Stimulated activated naive B cell treated with anti-CD40 and anti-IgM and Interleukin-4, amounts not matched to agents 10 μg/mL and 1 μg/mL and 100 μg/mL, for 72 hours (primary cell): ENCODE measurements around the gene ACSM3.
A peak's percentile ranks its signal among the peaks of the same experiment; 100 is the strongest.
"Not testable (repeated sequence)": the region's sequence is repeated elsewhere in the genome, so short reads cannot be mapped to it uniquely, and the experiment has no call there.

Experiments
- ATAC-seq, 2 donors: fragments of 150-1000 bp; cut with Tn5 transposase; replicated peaks; 2 replicates each; pipeline ENCODE4 v1.10.0; 2021; ENCODE audit warnings: moderate library complexity in 1 of 2
- DNase-seq: peaks from one replicate; pipeline ENCODE4 v3.0.0; 2021
- H3K27ac Mint-ChIP-seq: one replicate; pipeline ENCODE4 v1.8.0; 2022; ENCODE audit warnings: mild to moderate bottlenecking, mixed read lengths
- H3K27me3 Mint-ChIP-seq, 2 donors: one replicate each; pipeline ENCODE4 v1.8.0; 2022; ENCODE audit warnings: mixed read lengths in 2 of 2
- H3K36me3 Mint-ChIP-seq, 2 donors: one replicate each; pipeline ENCODE4 v1.8.0; 2022; ENCODE audit warnings: mixed read lengths in 2 of 2, mild to moderate bottlenecking in 1 of 2
- H3K4me1 Mint-ChIP-seq, 2 donors: one replicate each; pipeline ENCODE4 v1.8.0; 2022; ENCODE audit warnings: mixed read lengths in 2 of 2, mild to moderate bottlenecking in 1 of 2
- H3K4me3 Mint-ChIP-seq, 2 donors: one replicate each; pipeline ENCODE4 v1.8.0; 2022; ENCODE audit warnings: mild to moderate bottlenecking in 2 of 2, mixed read lengths in 2 of 2, moderate library complexity in 1 of 2
- H3K9me3 Mint-ChIP-seq, 2 donors: one replicate each; pipeline ENCODE4 v1.8.0; 2022; ENCODE audit warnings: mixed read lengths in 2 of 2, mild to moderate bottlenecking in 1 of 2

ACSM3 gene

GRCh38 chr16:20744922-20745440 lies 18.8 kb upstream of the ACSM3 start:
- Mint-ChIP-seq H3K27ac (no peak overlapping the region), H3K4me3 (no peak overlapping the region), H3K27me3 (no peaks in the 10 kb centered on the region), H3K4me1 (peaks cover 3 to 15% of the 10 kb centered on the region in 2 donors), H3K36me3 (peaks cover 4 to 6% of the 10 kb centered on the region in 2 donors), H3K9me3 (peaks cover 7 to 10% of the 10 kb centered on the region in 2 donors)
- DNase-seq (no peak), ATAC-seq (no peak)

- H3K36me3 Mint-ChIP-seq = peaks cover 4 to 6% of the 10 kb centered on the region in 2 donors
- no peak overlapping the region for H3K27ac Mint-ChIP-seq
- ATAC-seq = no peak
- no peak overlapping the region for H3K4me3 Mint-ChIP-seq
- peaks cover 3 to 6% of the 10 kb centered on the region in 2 donors for H3K4me1 Mint-ChIP-seq
- no peaks in the 10 kb centered on the region for H3K27me3 Mint-ChIP-seq
- no peak for DNase-seq
- H3K9me3 Mint-ChIP-seq = peaks cover 7 to 10% of the 10 kb centered on the region in 2 donors
Observed at GRCh38 chr16:20746461-20746860, 17.4 kb upstream of the ACSM3 start.

GRCh38 chr16:20747030-20747816 lies 16.6 kb upstream of the ACSM3 start:
- Mint-ChIP-seq H3K4me3 (no peak overlapping the region), H3K36me3 (peaks cover 4 to 6% of the 10 kb centered on the region in 2 donors), H3K27me3 (no peaks in the 10 kb centered on the region), H3K9me3 (peaks cover 7 to 10% of the 10 kb centered on the region in 2 donors), H3K27ac (peak overlapping the region; percentile 62), H3K4me1 (peaks cover 0 to under 1% of the 10 kb centered on the region in 2 donors)
- ATAC-seq = peak; percentile 59 to 68
- DNase-seq = no peak

GRCh38 chr16:20749474-20749873 lies 14.3 kb upstream of the ACSM3 start:
- ATAC-seq (no peak), DNase-seq (no peak)
- H3K27me3 Mint-ChIP-seq = no peaks in the 10 kb centered on the region
- no peak overlapping the region for H3K27ac Mint-ChIP-seq
- no peak overlapping the region for H3K4me3 Mint-ChIP-seq
- peaks cover 4 to 6% of the 10 kb centered on the region in 2 donors for H3K36me3 Mint-ChIP-seq
- no peaks in the 10 kb centered on the region for H3K4me1 Mint-ChIP-seq
- H3K9me3 Mint-ChIP-seq = peaks cover 7 to 10% of the 10 kb centered on the region in 2 donors

GRCh38 chr16:20750558-20750957 lies 13.3 kb upstream of the ACSM3 start:
- Mint-ChIP-seq H3K9me3 (peaks cover 7 to 10% of the 10 kb centered on the region in 2 donors), H3K4me3 (no peak overlapping the region), H3K27me3 (no peaks in the 10 kb centered on the region), H3K27ac (no peak overlapping the region), H3K4me1 (no peaks in the 10 kb centered on the region), H3K36me3 (peaks cover 4 to 6% of the 10 kb centered on the region in 2 donors)
- ATAC-seq = no peak
- no peak for DNase-seq

- no peak overlapping the region for H3K27ac Mint-ChIP-seq
- no peaks in the 10 kb centered on the region for H3K4me1 Mint-ChIP-seq
- H3K36me3 Mint-ChIP-seq = no peaks in the 10 kb centered on the region
- DNase-seq (no peak), ATAC-seq (no peak)
- no peak overlapping the region for H3K4me3 Mint-ChIP-seq
- peaks cover 0 to 2% of the 10 kb centered on the region in 2 donors for H3K9me3 Mint-ChIP-seq
- no peaks in the 10 kb centered on the region for H3K27me3 Mint-ChIP-seq
Observed at GRCh38 chr16:20753727-20754126, 10.1 kb upstream of the ACSM3 start.

GRCh38 chr16:20755238-20755637 lies 8.6 kb upstream of the ACSM3 start:
- no peak for DNase-seq
- H3K27me3 Mint-ChIP-seq = no peaks in the 10 kb centered on the region
- H3K36me3 Mint-ChIP-seq = peaks cover 2% of the 10 kb centered on the region in 2 donors
- no peak overlapping the region for H3K27ac Mint-ChIP-seq
- no peaks in the 10 kb centered on the region for H3K4me1 Mint-ChIP-seq
- H3K4me3 Mint-ChIP-seq = no peak overlapping the region
- no peak for ATAC-seq
- peaks cover 0 to 4% of the 10 kb centered on the region in 2 donors for H3K9me3 Mint-ChIP-seq

GRCh38 chr16:20755799-20756198 lies 8.0 kb upstream of the ACSM3 start:
- H3K9me3 Mint-ChIP-seq, H3K4me3 Mint-ChIP-seq, H3K36me3 Mint-ChIP-seq, H3K27ac Mint-ChIP-seq, H3K4me1 Mint-ChIP-seq, ATAC-seq, DNase-seq, H3K27me3 Mint-ChIP-seq: not testable (repeated sequence)

GRCh38 chr16:20760346-20760745 lies 3.5 kb upstream of the ACSM3 start:
- Mint-ChIP-seq H3K27ac (no peak overlapping the region), H3K4me1 (peaks cover 7 to 11% of the 10 kb centered on the region in 2 donors), H3K9me3 (peaks cover 4 to 6% of the 10 kb centered on the region in 2 donors), H3K27me3 (no peaks in the 10 kb centered on the region), H3K4me3 (no peak overlapping the region), H3K36me3 (peaks cover 4 to 8% of the 10 kb centered on the region in 2 donors)
- no peak for ATAC-seq
- no peak for DNase-seq

- H3K9me3 Mint-ChIP-seq = peaks cover 4 to 6% of the 10 kb centered on the region in 2 donors
- H3K4me3 Mint-ChIP-seq = no peak overlapping the region
- no peaks in the 10 kb centered on the region for H3K27me3 Mint-ChIP-seq
- peaks cover 7 to 11% of the 10 kb centered on the region in 2 donors for H3K4me1 Mint-ChIP-seq
- DNase-seq (no peak), ATAC-seq (no peak)
- no peak overlapping the region for H3K27ac Mint-ChIP-seq
- peaks cover 4 to 8% of the 10 kb centered on the region in 2 donors for H3K36me3 Mint-ChIP-seq
Observed at GRCh38 chr16:20761175-20761574, 2.6 kb upstream of the ACSM3 start.

- Mint-ChIP-seq H3K9me3 (peaks cover 4 to 6% of the 10 kb centered on the region in 2 donors), H3K4me3 (peak overlapping the region; percentile 85 to 89), H3K27me3 (no peaks in the 10 kb centered on the region), H3K4me1 (peaks cover 7 to 11% of the 10 kb centered on the region in 2 donors), H3K27ac (peak overlapping the region; percentile 92), H3K36me3 (peaks cover 4 to 8% of the 10 kb centered on the region in 2 donors)
- DNase-seq (no peak), ATAC-seq (no peak)
Observed at GRCh38 chr16:20762404-20763123, 1.2 kb upstream of the ACSM3 start.

- not testable (repeated sequence) for H3K27ac Mint-ChIP-seq, H3K4me3 Mint-ChIP-seq, H3K36me3 Mint-ChIP-seq
Observed at GRCh38 chr16:20764448-20764847, 634 bp downstream of the ACSM3 start.

GRCh38 chr16:20765732-20766131 lies 1.9 kb downstream of the ACSM3 start:
- H3K4me1 Mint-ChIP-seq = peaks cover 7 to 11% of the 10 kb centered on the region in 2 donors
- peaks cover 0 to 6% of the 10 kb centered on the region in 2 donors for H3K9me3 Mint-ChIP-seq
- no peak overlapping the region for H3K27ac Mint-ChIP-seq
- no peak overlapping the region for H3K4me3 Mint-ChIP-seq
- no peaks in the 10 kb centered on the region for H3K27me3 Mint-ChIP-seq
- no peak for ATAC-seq
- DNase-seq = no peak
- peaks cover 0 to 3% of the 10 kb centered on the region in 2 donors for H3K36me3 Mint-ChIP-seq

More at GRCh38 chr16:20764448-20764847, 634 bp downstream of the ACSM3 start:
- not testable (repeated sequence) for DNase-seq, H3K27me3 Mint-ChIP-seq, ATAC-seq, H3K9me3 Mint-ChIP-seq
- H3K4me1 Mint-ChIP-seq = peaks cover 7 to 11% of the 10 kb centered on the region in 2 donors

- H3K36me3 Mint-ChIP-seq = no peaks in the 10 kb centered on the region
- H3K9me3 Mint-ChIP-seq = peaks cover 0 to 6% of the 10 kb centered on the region in 2 donors
- no peak overlapping the region for H3K27ac Mint-ChIP-seq
Observed at GRCh38 chr16:20766294-20766693, 2.5 kb downstream of the ACSM3 start.

More at GRCh38 chr16:20766294-20766693, 2.5 kb downstream of the ACSM3 start:
- DNase-seq (no peak), ATAC-seq (no peak)
- H3K27me3 Mint-ChIP-seq = no peaks in the 10 kb centered on the region
- peaks cover 7 to 11% of the 10 kb centered on the region in 2 donors for H3K4me1 Mint-ChIP-seq
- H3K4me3 Mint-ChIP-seq = no peak overlapping the region
